Measurements from ENCODE around the gene PCDHGB4. TPM values are rescaled to one million over a fixed set of nuclear protein-coding genes. Genes with fewer than 3 reads are reported as not detected.

The PCDHGB4 gene
- total and polyA plus RNA-seq, 2 of the 13 experiments (the other 11 are each of a cell fraction or from before 2014, with no cell fraction given), result 1.7 to 3.3 TPM

DNA sequence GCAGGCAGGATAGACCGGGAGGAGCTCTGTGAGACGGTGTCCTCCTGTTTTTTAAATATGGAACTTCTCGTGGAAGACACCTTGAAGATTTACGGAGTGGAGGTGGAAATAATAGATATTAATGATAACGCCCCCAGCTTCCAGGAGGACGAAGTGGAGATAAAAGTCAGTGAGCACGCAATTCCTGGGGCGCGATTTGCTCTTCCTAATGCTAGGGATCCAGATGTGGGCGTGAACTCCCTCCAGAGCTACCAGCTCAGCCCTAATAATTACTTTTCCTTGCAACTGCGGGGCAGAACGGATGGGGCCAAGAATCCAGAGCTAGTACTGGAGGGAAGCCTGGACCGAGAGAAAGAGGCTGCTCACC, 34.0 kb downstream of the PCDHGB4 start:
- no peaks in the 10 kb centered on the region for H3K4me1 ChIP-seq (ENCODE audit: insufficient read depth, low read length)
- BruUV-seq (replicated peaks), result no TSS peak
- no peak overlapping the region for H3K27ac ChIP-seq (ENCODE audit: extremely low read length, insufficient read depth, low read length)
- H3K4me3 ChIP-seq (replicated peaks in 1 of 3; ENCODE audit: insufficient read depth in 1 of 3, low read depth in 2 of 3, low read length in 3 of 3), result no peak overlapping the region
- no peak overlapping the region for H2AFZ ChIP-seq (ENCODE audit: low read length)
- no peaks in the 10 kb centered on the region for H3K27me3 ChIP-seq (ENCODE audit: control insufficient read depth in 1 of 2, insufficient read depth in 2 of 2, low read length in 2 of 2)
- in situ Hi-C loops (cut with HindIII; ENCODE audit: extremely low pct_ligation_motif_present, low pct_unique_long_range_greater_than_20kb) (no loop called here), intact Hi-C loops (cut with micrococcal nuclease; ENCODE audit: unreplicated experiment) (no loop called here)
- no peaks in the 10 kb centered on the region for H4K20me1 ChIP-seq (ENCODE audit: insufficient read depth, low read length)
- ATAC-seq (no peak), DNase-seq (ENCODE audit: low spot score) (no peak), FAIRE-seq (no peak)
- ChIA-PET POLR2A (no interaction called here), CTCF (ENCODE audit: low intra/inter-chr PET ratio, low total read pairs) (interaction anchor here (1.4 kb wide), 1 partner anchor 103 kb away, joined by 8 read pairs; no protein-coding TSS in a partner anchor)
- H3K36me3 ChIP-seq (replicated peaks in 1 of 2; ENCODE audit: control insufficient read depth in 1 of 2, insufficient read depth in 2 of 2, low read length in 2 of 2), result no peaks in the 10 kb centered on the region
- H3K9ac ChIP-seq (ENCODE audit: insufficient read depth, low read depth, low read length), result no peak overlapping the region
- H3K4me2 ChIP-seq (ENCODE audit: low read depth, low read length), result no peak overlapping the region
- H3K9me3 ChIP-seq (ENCODE audit: low read length), result peaks cover 30% of the 10 kb centered on the region
- TF ChIP-seq DMAP1 (CRISPR knock-in tag; IDR thresholded peaks at IDR 0.05), result no peak
- TF ChIP-seq SOX13 (IDR thresholded peaks at IDR 0.05), result no peak
- TF ChIP-seq SOX13 (CRISPR knock-in tag; conservative IDR thresholded peaks at IDR 0.05 in 1 of 2, IDR thresholded peaks at IDR 0.05 in 1 of 2), result no peak
- TF ChIP-seq, protein P1, sequence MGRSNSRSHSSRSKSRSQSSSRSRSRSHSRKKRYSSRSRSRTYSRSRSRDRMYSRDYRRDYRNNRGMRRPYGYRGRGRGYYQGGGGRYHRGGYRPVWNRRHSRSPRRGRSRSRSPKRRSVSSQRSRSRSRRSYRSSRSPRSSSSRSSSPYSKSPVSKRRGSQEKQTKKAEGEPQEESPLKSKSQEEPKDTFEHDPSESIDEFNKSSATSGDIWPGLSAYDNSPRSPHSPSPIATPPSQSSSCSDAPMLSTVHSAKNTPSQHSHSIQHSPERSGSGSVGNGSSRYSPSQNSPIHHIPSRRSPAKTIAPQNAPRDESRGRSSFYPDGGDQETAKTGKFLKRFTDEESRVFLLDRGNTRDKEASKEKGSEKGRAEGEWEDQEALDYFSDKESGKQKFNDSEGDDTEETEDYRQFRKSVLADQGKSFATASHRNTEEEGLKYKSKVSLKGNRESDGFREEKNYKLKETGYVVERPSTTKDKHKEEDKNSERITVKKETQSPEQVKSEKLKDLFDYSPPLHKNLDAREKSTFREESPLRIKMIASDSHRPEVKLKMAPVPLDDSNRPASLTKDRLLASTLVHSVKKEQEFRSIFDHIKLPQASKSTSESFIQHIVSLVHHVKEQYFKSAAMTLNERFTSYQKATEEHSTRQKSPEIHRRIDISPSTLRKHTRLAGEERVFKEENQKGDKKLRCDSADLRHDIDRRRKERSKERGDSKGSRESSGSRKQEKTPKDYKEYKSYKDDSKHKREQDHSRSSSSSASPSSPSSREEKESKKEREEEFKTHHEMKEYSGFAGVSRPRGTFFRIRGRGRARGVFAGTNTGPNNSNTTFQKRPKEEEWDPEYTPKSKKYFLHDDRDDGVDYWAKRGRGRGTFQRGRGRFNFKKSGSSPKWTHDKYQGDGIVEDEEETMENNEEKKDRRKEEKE (IDR thresholded peaks at IDR 0.05), result no peak
- no peak for TF ChIP-seq ATF1 (CRISPR knock-in tag; IDR thresholded peaks at IDR 0.05)
- no peaks in the 10 kb centered on the region for H3K79me2 ChIP-seq (ENCODE audit: insufficient read depth, low read length)
- WGBS (ENCODE audit: low lambda C conversion rate), result 60% methylated on average over 13 of the region's 13 CpGs

DNA sequence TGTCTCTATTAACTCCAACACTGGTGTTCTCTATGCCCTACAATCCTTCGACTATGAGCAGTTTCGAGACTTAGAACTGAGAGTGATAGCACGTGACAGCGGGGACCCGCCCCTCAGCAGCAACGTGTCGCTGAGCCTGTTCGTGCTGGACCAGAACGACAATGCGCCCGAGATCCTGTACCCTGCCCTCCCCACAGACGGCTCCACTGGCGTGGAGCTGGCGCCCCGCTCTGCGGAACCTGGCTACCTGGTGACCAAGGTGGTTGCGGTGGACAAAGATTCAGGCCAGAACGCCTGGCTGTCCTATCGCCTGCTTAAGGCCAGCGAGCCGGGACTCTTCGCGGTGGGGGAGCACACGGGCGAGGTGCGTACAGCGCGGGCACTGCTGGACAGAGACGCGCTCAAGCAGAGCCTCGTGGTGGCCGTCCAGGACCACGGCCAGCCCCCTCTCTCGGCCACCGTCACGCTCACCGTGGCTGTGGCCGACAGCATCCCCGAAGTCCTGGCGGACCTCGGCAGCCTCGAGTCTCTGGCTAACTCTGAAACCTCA, 35.3 kb downstream of the PCDHGB4 start:
- Histone ChIP-seq H3K79me2 (ENCODE audit: insufficient read depth, low read length) (no peaks in the 10 kb centered on the region), H4K20me1 (ENCODE audit: insufficient read depth, low read length) (no peaks in the 10 kb centered on the region), H3K4me2 (ENCODE audit: low read depth, low read length) (no peak overlapping the region), H3K4me3 (replicated peaks in 1 of 3; ENCODE audit: insufficient read depth in 1 of 3, low read depth in 2 of 3, low read length in 3 of 3) (no peak overlapping the region), H2AFZ (ENCODE audit: low read length) (no peak overlapping the region), H3K36me3 (replicated peaks in 1 of 2; ENCODE audit: control insufficient read depth in 1 of 2, insufficient read depth in 2 of 2, low read length in 2 of 2) (no peaks in the 10 kb centered on the region), H3K9me3 (ENCODE audit: low read length) (peaks cover 30% of the 10 kb centered on the region), H3K27ac (ENCODE audit: extremely low read length, insufficient read depth, low read length) (no peak overlapping the region), H3K4me1 (ENCODE audit: insufficient read depth, low read length) (no peaks in the 10 kb centered on the region), H3K9ac (ENCODE audit: insufficient read depth, low read depth, low read length) (no peak overlapping the region), H3K27me3 (ENCODE audit: control insufficient read depth in 1 of 2, insufficient read depth in 2 of 2, low read length in 2 of 2) (no peaks in the 10 kb centered on the region)
- in situ Hi-C loops (cut with HindIII; ENCODE audit: extremely low pct_ligation_motif_present, low pct_unique_long_range_greater_than_20kb), result no loop called here
- CTCF ChIA-PET (ENCODE audit: low intra/inter-chr PET ratio, low total read pairs), result interaction anchor here (0.6 kb wide), 1 partner anchor 8 kb away, joined by 4 read pairs; the partner anchor contains the start of gene PCDHGA12
- FAIRE-seq, result no peak
- intact Hi-C loops (cut with micrococcal nuclease; ENCODE audit: unreplicated experiment), result no loop called here
- TF ChIP-seq ZNF34 (CRISPR knock-in tag; IDR thresholded peaks at IDR 0.05; ENCODE audit: borderline replicate concordance) (no peak), ZNF17 (CRISPR knock-in tag; IDR thresholded peaks at IDR 0.05) (no peak), ATF6 (CRISPR knock-in tag; conservative IDR thresholded peaks at IDR 0.05) (no peak), ZNF710 (CRISPR knock-in tag; IDR thresholded peaks at IDR 0.05; ENCODE audit: borderline replicate concordance) (no peak)
- WGBS (ENCODE audit: low lambda C conversion rate), result 69% methylated on average over 18 of the region's 42 CpGs
- POLR2A ChIA-PET, result no interaction called here
- BruUV-seq (replicated peaks), result no TSS peak
- no peak for ATAC-seq
- DNase-seq (ENCODE audit: low spot score), result no peak

Measured in HepG2 (cell line).